ENCODE results near the gene OXCT2.

Gene OXCT2

DNA sequence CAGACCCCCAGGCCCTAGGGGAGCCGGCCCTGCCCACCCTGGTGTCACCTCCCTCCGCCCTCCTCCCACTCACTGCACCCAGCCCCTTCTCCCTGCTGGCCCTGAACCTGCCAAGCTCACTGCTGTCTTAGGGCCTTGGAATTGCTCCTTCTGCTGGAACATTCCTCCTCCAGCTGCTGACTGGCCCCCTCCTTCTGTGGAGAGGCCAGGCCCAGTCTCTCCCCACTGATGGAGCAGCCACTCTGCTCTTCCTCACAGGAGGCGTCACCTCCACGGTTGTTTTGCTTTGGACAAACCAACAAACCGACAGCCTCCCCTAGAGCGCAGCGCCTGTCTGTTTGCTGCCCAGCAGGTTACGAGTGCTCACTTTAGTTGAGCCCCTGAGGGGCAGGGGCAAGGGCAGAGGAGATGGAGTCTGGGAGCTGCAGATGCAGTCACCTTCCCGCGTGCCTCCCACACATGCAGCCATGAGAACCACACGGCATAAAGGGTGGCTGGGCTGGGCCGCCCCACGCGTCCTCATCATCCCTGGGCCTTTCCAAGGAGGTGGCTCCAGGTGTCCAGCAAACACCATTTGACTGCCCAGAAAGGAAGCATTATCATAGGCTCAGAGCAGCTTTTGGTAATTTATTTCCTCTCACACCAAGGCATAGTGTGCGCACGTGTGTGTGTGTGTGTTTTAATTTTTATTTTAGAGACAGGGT is 9.4 kb downstream of the OXCT2 start:
- DNase-seq, result no peak

DNA sequence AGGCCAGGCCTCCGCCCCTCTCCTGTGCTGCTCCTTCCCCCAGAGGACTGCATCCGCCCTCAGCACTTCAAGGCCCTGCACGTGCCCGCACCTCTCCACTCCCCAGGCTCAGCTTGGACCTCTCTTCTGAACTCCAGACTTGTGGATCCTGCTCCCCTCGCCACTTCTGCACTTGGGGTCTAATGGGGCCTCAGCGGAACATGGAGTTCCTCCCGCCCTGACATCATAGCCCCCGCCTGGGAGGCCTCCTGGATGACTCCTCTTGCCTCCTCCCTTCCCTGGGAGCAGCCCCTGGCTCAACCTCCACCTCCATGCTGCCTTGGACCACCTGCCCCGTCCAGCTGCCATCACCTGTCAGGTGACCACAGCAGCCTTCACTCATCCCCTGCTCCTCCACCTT is 10.1 kb downstream of the OXCT2 start:
- DNase-seq, result no peak

DNA sequence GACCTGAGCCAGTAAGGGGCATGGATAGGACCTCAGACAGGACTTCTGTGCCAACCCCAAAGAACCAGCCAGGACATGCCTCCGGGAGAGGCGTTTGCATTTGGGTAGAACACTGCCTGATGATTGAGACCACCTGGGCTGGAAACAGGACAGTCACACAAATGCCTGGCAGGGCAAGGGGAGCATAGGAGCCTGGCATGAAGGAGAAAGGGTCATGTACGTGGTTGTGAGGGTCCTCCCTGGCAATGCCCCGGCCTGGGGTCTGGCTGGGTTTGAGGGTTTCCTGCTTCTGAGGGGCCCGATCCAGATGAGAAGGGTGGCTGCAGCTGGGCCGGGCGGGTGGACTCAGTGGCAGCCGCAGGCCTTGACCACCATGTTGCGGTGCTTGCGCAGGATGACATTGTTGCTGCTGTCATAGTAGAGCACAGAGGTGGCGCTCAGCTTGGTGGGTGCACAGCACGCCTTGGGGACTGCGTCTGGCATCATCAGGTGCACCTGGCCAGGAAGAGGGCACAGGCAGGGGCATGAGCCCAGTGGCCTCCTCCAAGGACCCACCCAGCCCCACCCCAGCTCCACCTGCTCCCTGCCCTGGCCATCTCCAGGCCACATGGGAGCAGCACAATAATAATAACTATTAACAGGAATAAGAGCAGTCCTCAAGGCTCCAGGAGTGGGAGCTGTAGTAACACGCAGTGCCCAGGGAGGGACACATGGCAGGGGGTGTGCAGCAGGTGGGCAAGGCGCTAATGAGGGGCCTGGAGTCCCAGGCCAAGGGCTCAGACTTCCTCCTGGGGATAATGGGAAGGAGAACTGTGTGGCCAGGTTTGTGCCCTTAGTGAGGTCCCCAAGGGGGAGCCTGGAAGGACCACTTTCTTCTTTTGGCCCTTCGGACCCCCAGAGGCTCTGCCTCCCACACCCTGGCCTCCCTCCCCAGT is 10.8 kb downstream of the OXCT2 start:
- DNase-seq, result no peak

DNA sequence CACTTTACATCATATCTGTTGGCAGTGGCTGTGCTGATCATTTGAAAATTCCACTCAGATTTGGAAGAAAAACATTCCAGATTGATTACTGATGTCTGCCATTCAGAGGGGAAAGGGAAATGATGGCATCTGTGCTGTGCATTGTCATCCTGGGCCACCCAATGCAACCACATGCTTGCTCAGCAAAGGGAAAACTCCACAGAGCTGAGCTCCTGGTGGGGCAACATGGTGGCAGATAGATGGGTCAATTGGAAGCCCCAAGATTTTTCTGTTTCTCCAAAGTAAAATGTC is 11.8 kb downstream of the OXCT2 start:
- no peak for DNase-seq

DNA sequence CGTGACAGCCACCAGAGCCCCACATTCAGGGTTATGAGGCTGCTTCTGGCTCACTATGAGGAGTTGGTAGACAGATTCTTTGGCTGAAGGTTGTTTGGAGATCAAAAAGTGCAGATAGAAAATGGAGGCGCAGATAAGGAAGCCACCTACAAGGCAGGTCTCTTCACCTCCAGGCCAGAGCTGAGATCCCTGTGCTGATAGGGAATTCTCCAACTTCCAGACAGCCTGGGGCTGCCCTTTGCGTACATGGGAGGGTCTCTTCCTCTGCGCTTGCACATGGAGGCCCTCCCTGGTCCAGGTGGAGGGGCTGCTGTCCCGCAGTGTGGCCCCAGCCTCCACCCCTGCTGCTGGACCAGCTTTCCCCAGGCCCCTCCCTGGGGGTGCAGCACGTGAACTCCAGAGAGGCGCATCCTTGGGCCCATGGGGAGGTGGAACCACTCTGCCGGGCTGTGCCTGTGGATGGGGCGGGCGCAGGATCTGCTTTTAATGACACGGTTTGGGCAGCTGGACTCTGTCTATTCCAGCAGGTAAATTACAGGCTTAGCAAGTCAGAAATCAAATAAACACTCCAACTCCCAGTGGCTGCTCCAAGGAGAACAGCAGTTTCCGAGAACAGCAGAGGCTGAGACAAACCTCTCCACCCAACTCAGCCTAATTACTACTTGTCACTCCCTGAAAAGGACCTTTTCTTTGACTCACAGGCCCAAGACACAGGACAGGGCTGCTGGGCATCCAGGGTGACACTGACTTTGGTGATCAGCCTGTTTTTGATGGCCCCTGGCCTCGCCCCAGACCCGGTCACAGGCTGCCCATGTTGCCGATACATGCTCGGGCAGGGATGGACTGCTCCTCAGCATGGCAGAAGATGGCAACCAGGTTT is 12.4 kb downstream of the OXCT2 start:
- DNase-seq, result no peak

DNA sequence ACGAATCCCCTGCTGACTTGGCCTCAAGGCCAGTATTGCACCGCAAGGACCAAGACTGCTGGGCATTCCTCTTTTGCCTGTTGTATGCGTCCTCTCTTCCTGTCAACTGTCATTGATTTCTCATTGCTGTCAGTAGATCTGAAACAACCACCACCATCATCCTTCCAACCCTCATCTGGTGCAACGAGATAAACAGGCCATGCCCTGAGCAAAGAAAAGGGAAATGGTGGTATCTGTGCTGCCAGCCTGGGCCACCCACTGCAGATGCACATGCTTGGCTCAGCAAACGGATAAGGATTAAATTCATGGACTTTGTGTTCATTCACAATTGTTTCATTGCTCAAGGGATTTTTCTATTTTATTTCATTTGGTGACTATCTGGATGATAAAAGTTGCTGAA is 13.6 kb downstream of the OXCT2 start:
- no peak for DNase-seq

DNA sequence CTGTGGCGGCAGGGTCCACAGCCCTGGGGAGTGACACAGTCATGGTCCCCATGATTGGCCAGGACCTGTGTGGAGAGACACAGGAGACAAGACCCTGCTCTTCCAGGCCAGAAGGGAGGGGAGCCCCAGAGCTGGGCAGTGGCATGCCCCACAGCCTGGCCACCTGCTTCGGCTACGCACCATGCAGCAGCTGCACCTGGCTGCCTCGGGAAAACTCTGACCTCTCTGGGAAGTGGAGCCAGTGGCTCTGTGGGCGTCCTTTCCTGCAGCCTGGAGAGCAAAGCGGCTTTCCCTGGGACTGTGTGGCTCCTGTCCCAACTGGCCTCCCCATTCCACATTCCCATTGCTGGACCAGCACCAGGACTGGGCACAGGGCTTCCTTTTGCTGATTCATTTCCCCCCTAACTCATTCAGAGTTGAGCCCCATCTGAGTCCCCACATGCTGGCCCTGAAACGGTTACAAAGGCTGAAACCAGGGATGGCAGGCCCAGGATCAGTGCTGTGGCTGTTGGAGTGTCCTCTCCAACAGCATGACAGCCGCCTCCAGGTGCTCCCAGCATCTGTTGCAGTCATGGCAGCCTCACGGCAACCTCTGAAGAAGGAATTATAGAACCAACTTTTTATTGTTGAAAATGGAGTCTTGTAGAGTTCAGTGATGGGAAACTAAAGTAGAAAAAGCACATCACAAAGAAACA is 15.0 kb downstream of the OXCT2 start:
- no peak for DNase-seq

DNA sequence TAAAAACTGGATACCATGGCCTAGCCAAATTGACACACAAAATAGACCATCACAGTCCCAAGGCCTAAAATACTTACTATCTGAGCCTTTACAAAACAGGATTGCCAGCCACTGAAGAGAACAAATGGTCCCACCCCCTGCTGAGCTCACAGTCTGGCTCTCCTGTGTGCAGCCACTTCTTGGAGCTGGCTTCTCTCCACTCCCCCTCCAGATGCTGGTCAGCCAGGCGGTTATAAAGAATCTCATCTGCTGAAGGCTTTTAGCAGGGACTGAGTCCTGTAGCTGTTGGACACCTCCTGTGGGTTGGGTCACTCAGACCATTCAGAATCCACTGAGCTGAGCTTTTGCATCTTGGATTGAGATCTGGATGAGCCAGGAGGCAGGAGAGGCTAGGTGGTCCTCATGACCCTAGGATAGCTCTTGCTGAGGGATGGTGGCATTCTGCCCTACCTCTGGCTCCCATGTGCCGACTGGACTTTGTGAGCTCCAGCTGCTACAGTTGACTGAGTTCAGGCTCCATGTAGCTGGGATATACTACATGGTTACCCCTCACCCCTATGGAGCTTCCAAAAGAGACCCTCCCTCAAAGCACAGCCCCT is 16.1 kb downstream of the OXCT2 start:
- no peak for DNase-seq

DNA sequence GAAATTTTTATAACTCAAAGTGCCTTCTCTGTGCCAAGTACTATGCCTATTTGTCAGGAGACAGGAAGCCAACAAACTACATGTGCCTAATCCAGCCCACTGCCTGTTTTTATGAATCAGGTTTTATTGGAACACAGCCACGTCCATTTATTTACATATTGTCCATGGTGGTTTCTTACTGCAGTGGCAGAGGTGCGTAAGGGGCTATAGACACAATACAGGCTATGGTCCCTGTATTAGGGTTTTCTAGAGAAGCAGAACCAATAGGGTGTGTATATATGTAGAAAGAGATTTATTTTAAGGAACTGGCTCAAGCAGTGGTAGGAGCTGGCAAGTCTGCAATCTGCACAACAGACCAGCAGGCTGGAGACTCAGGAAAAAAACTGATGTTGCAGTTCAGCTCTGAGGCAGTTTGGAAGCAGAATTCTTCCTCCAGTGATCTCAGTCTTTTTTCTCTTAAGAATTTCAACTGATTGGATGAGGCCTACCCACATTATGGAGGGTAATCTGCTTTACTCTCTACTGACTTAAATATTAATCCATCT is 17.1 kb downstream of the OXCT2 start:
- no peak for DNase-seq

DNA sequence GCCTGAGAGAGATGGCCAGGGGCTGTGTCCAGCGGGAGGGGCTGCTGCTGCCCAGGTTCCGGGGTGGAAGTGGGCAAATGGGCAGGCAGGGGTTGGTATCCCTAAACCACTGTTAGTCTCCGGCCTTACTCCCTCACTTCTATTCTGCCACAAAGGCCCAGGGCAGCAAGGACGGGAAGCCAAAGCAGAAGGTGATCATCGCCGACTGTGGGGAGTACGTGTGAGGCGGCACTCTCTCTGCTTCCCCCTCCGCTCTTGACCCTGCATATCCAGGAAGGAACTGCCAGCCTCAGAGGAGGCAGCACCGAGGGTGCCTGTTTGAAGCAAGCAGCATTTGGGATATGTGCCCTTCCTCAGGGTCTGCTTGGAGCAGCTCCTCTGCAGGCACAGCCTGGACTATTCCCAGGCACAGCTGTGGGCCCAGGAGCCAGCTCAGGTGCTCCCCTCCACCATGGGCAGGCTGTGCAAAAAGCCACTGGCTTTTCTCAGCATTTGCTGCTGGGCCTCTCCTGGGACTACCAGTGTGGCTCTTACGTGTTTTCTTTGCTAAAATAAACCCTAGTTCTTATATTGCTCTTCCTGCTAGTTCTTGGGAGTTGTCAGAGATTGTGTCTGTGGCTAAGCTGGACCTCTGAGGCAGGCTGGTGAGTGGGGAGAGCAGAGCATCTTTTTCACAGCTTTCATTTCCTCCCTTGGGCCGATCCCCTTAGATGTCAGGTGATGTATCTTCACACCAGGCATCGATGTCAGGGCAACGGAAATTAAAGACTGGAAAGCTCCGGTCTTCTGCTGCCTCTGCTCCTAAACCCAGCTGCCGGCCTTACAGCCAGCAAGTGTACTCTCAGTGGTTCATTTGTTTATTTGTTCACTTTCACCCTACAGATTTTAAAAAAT is 17.8 kb downstream of the OXCT2 start:
- no peak for DNase-seq

DNA sequence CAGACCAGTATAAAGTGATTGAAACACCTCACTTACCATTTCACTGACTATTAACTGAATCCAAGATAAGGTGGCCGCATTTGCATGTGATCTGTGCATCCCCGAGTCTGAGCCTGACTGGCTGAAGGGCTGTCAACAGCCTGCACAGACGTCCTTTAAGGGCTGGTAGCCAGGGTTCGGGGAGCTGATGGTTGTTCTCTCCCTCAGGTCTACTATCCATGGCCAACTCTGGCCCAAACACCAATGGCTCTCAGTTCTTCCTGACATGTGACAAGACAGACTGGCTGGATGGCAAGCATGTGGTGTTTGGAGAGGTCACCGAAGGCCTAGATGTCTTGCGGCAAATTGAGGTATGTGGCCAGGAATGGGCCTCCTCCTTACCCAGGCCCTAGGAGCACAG is 18.4 kb downstream of the OXCT2 start:
- no peak for DNase-seq

DNA sequence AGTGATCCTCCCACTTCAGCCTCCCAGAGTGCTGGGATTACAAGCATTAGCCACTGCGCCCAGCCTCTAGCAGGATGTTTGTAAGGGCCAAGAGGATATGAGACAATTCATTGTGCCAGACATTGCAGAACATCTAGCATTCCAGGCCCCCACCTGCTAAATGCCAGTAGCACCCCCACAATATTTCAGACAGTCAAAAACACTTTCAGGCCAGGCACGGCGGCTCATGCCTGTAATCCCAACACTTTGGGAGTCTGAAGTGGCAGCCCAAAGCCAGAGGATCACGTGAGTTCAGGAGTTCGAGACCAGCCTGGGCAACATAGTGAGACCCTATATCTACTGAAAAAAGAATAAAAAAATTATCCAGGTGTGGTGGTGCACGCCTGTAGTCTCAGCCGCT is 19.6 kb downstream of the OXCT2 start:
- DNase-seq, result no peak

DNA sequence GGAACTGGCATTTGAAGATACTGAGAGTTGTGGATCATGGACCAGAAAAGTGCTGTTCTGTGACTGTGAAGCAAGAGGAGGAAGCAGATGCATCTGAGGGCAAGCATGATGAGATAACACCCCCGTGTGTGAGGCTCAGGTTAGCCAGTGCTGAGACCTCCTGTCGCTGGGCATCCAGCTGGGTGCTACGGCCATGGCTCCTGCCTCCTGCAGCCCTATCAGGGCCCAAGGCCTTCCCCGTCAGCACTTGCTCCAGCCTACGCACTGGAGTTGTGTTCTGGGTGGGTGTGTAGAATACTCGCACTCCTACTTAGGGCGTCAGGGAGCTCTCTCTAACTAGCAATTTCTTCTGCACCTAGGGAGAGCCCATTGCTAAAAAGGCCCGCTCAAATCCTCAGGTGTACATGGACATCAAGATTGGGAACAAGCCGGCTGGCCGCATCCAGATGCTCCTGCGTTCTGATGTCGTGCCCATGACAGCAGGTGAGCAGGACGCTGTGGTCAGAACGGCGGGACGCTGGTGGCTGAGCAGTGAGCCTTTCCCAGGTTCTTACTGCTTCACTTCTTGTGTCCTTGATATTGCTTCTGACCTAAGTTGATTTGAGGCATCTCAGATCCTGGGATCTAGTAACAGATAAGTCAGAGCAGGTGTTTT is 26.0 kb downstream of the OXCT2 start:
- no peak for DNase-seq

DNA sequence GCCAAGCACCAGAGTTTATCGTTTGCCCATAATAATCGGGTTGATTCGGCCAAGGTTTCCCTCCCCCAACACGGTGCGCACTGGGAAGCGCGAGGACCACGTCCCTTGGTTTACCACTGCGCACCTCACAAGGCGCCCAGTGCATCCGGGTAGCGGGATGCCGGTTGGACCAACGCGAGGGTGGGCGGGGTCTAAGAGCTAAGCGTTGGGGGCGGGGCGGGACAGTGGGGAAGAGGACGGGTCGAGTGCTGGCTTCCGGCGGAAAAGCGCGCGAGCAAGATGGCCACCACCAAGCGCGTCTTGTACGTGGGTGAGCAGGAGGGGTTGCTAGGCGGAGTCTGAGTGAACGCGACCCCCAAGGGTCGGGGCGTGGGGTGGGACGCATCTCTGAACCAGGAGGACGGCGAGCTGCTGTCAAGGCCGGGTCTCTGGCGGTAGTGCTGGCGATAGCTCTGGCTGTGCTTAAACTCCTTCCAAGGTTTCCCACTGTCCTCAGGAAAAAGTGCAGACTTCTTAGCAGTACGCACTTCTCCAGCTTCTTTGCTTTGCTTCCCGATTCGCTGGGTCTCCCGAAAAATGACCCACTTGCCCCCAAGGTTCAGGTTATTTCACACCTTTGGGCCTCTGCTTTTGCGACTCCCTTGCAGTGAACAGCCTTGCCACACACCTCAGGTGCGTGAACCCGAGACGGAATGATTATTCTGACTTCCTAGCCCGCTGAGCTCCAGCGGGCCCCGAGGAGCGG is 32.4 kb downstream of the OXCT2 start, which contains the start of gene PPIE:
Gene PPIE, plus strand, starts transcription at position 261 of the 745 bp plus-strand sequence. Its CDS starts 19 bp downstream, at position 280.
- DNase-seq, result peak; percentile 97

DNA sequence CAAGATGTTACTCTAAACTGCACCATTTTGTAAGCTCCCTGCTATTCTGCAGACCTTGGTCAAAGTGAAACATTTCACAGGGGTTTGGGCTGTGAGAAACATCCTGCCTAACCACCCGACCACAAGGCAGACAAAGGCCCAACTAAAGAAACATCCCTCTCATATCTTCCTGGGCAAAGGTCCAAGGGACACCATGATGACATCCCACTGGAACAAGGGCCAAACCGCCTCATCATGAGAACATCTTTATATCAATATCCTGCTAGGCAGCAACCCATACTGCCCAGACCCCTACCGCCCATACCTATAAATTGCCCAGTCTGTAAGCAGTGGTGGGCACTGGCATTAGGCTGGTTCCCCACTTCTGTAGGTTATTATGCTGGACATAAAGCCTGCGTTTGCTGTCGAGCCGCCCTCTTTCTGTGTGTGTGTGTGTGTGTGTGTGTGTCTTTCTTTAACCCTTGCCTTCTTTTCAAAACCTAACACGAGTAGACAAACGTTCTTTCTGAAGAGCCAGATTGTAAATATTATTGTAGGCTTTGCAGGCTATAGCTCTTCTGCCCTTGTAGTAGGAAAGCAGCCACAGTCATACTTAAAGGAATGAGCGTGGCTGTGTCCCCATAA is 33.5 kb downstream of the OXCT2 start:
- DNase-seq, result no peak

DNA sequence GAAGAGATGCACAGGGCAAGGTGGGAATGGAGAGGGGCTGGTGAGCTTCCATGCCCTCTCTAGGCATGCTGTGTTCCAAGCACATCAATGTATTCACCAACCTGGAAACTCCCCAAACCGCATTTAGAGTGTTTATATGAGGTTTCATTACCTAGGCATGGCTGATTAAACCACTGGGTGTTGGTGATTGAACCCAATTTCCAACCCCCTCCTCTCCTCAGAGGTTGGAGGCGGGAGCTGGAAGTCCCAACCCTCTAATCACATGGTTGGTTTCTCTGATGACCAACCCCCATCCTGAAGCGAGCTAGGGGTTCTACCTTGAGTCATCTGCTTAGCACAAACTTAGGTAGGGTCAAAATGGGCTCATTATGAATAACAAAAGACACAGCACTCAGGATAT is 35.4 kb downstream of the OXCT2 start:
- DNase-seq, result no peak

DNA sequence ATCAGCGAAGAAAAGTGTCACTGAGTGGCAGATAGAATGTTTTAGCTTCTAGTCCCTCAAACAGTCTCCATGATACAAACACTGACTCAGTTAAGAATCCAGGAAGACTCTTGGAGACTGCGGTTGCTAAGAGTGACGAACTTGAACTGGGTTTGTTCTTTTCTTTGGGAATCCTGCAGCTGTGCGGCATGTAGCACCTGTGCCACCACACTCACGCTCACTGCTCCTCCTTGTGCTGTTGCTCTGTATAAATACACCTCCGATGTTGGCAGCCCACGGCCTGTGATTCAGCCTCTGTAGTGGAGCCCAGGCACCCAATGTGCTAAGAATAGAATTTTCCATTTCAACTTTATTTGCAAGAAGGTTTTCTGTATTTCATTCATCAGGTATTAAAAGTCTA is 38.0 kb downstream of the OXCT2 start:
- no peak for DNase-seq

DNA sequence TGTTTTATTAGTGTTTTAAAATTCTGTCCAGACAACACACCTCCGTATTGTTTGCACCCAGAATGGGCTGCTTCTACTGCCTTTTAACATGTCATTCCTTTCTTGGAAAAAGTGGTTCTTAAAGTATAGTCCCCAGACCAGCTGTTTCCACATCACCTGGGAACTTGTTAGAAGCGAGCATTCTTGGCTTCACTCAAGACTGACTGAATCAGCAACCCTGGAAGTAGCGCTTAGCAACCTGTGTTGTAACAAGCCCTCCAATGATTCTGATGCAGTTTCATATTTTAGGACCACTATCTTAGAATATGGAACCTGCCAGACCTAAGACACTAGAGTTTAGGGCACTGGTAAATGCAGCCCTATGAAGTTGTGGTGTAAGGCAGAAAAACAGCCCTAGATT is 38.4 kb downstream of the OXCT2 start:
- no peak for DNase-seq

DNA sequence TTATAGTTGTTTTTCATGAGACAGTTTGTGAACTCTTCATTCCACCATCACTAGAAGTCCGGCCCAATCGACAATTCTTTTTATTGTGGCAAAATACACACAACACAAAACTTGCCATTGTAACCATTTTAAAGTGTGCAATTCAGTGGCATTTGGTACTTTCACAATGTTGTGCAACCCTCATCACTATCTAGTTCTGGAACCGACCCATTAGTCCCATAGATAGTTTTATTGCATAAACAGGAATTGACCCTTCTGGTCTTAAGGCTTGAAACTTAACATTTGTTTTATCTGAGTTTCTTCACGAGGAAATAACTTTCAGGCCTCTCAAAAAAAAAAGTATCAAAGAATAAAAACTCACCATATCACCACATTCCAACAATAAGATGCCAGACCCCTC is 41.3 kb downstream of the OXCT2 start:
- no peak for DNase-seq

Measured in suppressor macrophage treated with lipopolysaccharide for 4 hours (primary cell).